GM23338 (cell line): ENCODE data around the gene NLGN4X.

Experiments
- CREB1 ChIP-seq: fragments of 250-450 bp; sonication (Bioruptor Pico); IDR thresholded peaks from 2 replicates; pipeline ENCODE4 v1.5.0; 2020; ENCODE audit warnings: low read depth, mild to moderate bottlenecking, moderate library complexity
- CTCF ChIP-seq, 2 experiments: fragments of 200-600 bp in 1 of 2; sonication (generic) in 1 of 2; conservative IDR thresholded peaks; 2 replicates each; pipeline versions ENCODE4 v1.5.1 to v1.6.1; 2016 to 2017; ENCODE audit warnings: antibody characterized with exemption in 2 of 2, low read depth in 2 of 2, mild to moderate bottlenecking in 2 of 2, moderate library complexity in 1 of 2
- ETS1 ChIP-seq: IDR thresholded peaks from 2 replicates; pipeline ENCODE4 v1.6.1; 2016; ENCODE audit warnings: antibody characterized with exemption
- EZH2 ChIP-seq: fragments of 200-600 bp; sonication (generic); IDR thresholded peaks from one replicate; pipeline ENCODE4 v1.8.0; 2017; ENCODE audit warnings: antibody characterized with exemption, mild to moderate bottlenecking, low read depth; ENCODE audit not compliant: unreplicated experiment
- EZH2phosphoT487 ChIP-seq: fragments of 200-600 bp; sonication (generic); IDR thresholded peaks from one replicate; pipeline ENCODE4 v1.8.1; 2018; ENCODE audit warnings: antibody characterized with exemption; ENCODE audit not compliant: unreplicated experiment
- JUNB ChIP-seq: IDR thresholded peaks from one replicate; pipeline ENCODE4 v1.6.1; 2016; ENCODE audit warnings: antibody characterized with exemption; ENCODE audit not compliant: unreplicated experiment
- NANOG ChIP-seq: IDR thresholded peaks from 2 replicates; pipeline ENCODE4 v1.6.1; 2016; ENCODE audit warnings: antibody characterized with exemption, borderline replicate concordance
- POLR2AphosphoS5 ChIP-seq: IDR thresholded peaks from 2 replicates; pipeline ENCODE4 v1.6.1; 2016; ENCODE audit warnings: antibody characterized with exemption, low read depth
- REST ChIP-seq: IDR thresholded peaks from one replicate; pipeline ENCODE4 v1.6.1; 2018; ENCODE audit warnings: antibody characterized with exemption; ENCODE audit not compliant: unreplicated experiment
- ZNF114 ChIP-seq: fragments of 250-450 bp; sonication (Bioruptor Pico); IDR thresholded peaks from 2 replicates; pipeline ENCODE4 v1.5.0; 2020; ENCODE audit warnings: mild to moderate bottlenecking, moderate library complexity
- ZNF331 ChIP-seq: fragments of 250-450 bp; sonication (Bioruptor Pico); IDR thresholded peaks from 2 replicates; pipeline ENCODE4 v1.5.0; 2020; ENCODE audit warnings: low read depth, mild to moderate bottlenecking, moderate library complexity
- ZNF462 ChIP-seq: fragments of 250-450 bp; sonication (Bioruptor Pico); IDR thresholded peaks from 2 replicates; pipeline ENCODE4 v1.5.0; 2020; ENCODE audit warnings: mild to moderate bottlenecking, moderate library complexity

- no peak for TF ChIP-seq CTCF (conservative IDR thresholded peaks at IDR 0.05; ENCODE audit: low read depth in 2 of 2)
- no peak for TF ChIP-seq JUNB
- no peak for TF ChIP-seq ZNF331
- TF ChIP-seq POLR2AphosphoS5: no peak
- TF ChIP-seq EZH2: no peak
- TF ChIP-seq EZH2phosphoT487: no peak
- no peak for TF ChIP-seq ETS1
- no peak for TF ChIP-seq REST
- TF ChIP-seq CREB1 (CRISPR knock-in tag): no peak
- no peak for TF ChIP-seq ZNF114
- TF ChIP-seq ZNF462 (CRISPR knock-in tag): no peak
- no peak for TF ChIP-seq NANOG
Measured at GRCh38 chrX:5928224-5928623, 300.4 kb downstream of the NLGN4X start.
